GM18498 (cell line): ENCODE measurements around the gene PDHX.

ENCODE experiments used
- ATAC-seq: cut with Tn5 transposase; IDR thresholded peaks from one replicate; pipeline ENCODE4 v1.9.1; 2021; ENCODE audit warnings: mild to moderate bottlenecking, moderate library complexity; ENCODE audit not compliant: unreplicated experiment

PDHX gene

GRCh38 chr11:34987617-34988016 is 71.2 kb downstream of the PDHX start:
- no peak for ATAC-seq

GRCh38 chr11:34988294-34989255 is 72.2 kb downstream of the PDHX start:
- peak; percentile 73 for ATAC-seq

GRCh38 chr11:34990916-34991315 is 74.5 kb downstream of the PDHX start:
- no peak for ATAC-seq

- ATAC-seq, result no peak
Observed at GRCh38 chr11:34994854-34995253, 78.4 kb downstream of the PDHX start.

GRCh38 chr11:34996958-34997357 is 80.5 kb downstream of the PDHX start:
- no peak for ATAC-seq

GRCh38 chr11:34997952-34998528 is 81.6 kb downstream of the PDHX start:
- no peak for ATAC-seq

GRCh38 chr11:34999453-34999852 is 83.0 kb downstream of the PDHX start:
- ATAC-seq, result no peak

GRCh38 chr11:35003186-35003585 is 86.8 kb downstream of the PDHX start:
- ATAC-seq, result no peak

- no peak for ATAC-seq
Observed at GRCh38 chr11:35003658-35004057, 87.2 kb downstream of the PDHX start.

- no peak for ATAC-seq
Observed at GRCh38 chr11:35005141-35005780, 88.8 kb downstream of the PDHX start.

- ATAC-seq, result peak; percentile 89
Observed at GRCh38 chr11:35006389-35007128, 90.1 kb downstream of the PDHX start.

GRCh38 chr11:35007277-35007676 is 90.9 kb downstream of the PDHX start:
- ATAC-seq, result peak; percentile 59

- no peak for ATAC-seq
Observed at GRCh38 chr11:35009191-35009943, 92.9 kb downstream of the PDHX start.

- no peak for ATAC-seq
Observed at GRCh38 chr11:35009944-35010342, 93.5 kb downstream of the PDHX start.

- ATAC-seq, result no peak
Observed at GRCh38 chr11:35010654-35011053, 94.2 kb downstream of the PDHX start.

- ATAC-seq, result no peak
Observed at GRCh38 chr11:35011389-35011788, 95.0 kb downstream of the PDHX start.

GRCh38 chr11:35011944-35012343 is 95.5 kb downstream of the PDHX start:
- no peak for ATAC-seq

- peak; percentile 76 for ATAC-seq
Observed at GRCh38 chr11:35012467-35013191, 96.2 kb downstream of the PDHX start.

- peak; percentile 51 for ATAC-seq
Observed at GRCh38 chr11:35013514-35014233, 97.3 kb downstream of the PDHX start.
